GM21367 (cell line): ENCODE measurements around the gene PRLH.

Source experiments
- ATAC-seq: cut with Tn5 transposase; IDR thresholded peaks from one replicate; pipeline ENCODE4 v1.9.1; 2021; ENCODE audit not compliant: unreplicated experiment

The PRLH gene

DNA sequence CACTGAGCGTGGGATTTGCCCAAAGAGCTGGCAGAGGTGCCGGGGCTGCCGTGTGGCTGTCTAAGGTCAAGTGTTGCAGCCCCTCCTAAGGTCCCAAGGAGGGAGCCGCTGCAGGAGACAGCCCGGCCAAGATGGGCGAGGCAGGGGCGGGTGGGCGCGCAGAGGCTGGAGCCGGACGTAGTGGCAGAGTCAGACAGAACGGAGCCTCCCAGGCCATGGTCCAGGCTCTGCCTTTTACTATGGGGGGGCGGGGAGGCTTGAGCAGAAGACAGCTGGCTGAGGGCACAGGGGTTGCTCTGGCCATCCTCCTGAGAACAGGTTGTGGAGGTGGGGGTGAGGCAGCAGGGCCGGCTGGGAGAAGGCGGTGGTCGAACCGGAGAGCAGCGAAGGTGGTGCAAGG is 27.5 kb upstream of the PRLH start:
- ATAC-seq = no peak

DNA sequence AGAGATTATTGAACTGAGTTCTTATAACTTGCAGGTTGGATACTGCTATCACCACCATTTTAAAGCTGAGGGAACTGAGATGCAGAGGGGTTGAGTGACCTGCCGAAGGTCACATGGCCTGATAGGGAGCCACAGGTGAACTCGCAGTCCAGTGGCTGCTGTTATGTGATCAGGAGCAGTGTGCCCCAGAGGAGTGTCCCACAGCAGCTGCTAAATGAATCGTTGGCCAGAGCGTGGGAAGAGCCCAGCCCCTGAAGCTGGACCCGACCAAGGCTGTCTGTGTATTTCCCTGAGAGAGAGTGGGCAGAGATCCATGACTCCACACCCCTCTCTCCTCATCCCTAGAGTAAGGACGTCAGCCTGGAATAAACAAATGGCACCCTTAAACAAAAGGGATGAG is 26.7 kb upstream of the PRLH start:
- no peak for ATAC-seq

DNA sequence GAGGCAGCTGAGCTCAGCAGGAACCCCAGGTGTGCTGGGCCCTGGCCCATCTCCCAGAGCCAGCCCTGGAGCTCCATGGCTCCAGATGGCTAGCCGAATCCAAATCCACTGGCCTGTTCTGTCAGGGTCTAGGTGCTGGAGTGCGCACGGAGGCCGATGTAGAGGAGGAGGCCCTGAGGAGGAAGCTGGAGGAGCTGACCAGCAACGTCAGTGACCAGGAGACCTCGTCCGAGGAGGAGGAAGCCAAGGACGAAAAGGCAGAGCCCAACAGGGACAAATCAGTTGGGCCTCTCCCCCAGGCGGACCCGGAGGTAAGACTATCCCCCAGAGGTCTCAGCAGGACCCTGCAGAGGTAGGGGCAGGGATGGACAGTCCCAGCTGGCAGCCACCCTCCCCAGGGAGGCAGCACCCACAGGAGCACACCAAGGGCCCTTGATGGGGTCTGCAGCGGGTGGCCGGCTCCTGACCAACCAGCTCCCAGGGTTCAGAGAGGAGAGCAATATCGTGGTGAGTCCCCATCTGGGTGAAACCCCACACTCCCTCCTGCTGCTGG is 26.1 kb upstream of the PRLH start:
- no peak for ATAC-seq

GRCh38 chr2:237540823-237541222 is 25.6 kb upstream of the PRLH start:
- no peak for ATAC-seq

- no peak for ATAC-seq
Observed at GRCh38 chr2:237541243-237541642, 25.1 kb upstream of the PRLH start.

DNA sequence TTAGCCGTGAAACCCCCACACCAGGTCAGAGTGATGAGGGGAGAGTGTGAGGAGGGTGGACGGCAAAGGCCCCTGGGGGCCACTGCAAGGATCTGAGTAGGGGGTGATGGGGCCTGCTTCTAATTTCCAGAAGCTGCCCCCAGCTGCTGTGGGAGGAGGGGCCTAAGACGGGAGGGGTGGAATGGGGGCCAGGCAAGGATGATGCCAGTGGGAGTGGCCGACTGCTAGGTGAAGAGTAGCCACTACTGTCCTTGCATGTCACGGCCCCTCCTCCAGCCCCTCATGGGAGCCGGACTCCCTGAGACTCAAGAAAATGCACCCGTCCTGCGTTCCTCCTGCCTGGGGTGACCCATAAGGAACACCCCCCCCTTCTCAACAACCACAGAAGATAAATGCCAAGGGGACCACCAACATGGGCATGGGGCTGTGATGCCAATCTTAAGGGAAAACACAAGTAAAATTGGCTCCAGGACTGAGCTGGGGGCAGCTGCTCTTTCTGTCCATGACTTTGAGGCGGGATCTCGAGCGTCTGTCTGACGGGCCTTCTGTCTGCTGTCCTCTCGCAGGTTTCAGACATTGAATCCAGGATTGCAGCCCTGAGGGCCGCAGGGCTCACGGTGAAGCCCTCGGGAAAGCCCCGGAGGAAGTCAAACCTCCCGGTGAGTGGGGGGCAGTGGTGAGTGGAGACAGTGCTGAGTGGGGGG is 24.2 kb upstream of the PRLH start:
- no peak for ATAC-seq

GRCh38 chr2:237546040-237546875 is 20.1 kb upstream of the PRLH start:
- no peak for ATAC-seq

GRCh38 chr2:237546876-237547395 is 19.4 kb upstream of the PRLH start:
- ATAC-seq = no peak

DNA sequence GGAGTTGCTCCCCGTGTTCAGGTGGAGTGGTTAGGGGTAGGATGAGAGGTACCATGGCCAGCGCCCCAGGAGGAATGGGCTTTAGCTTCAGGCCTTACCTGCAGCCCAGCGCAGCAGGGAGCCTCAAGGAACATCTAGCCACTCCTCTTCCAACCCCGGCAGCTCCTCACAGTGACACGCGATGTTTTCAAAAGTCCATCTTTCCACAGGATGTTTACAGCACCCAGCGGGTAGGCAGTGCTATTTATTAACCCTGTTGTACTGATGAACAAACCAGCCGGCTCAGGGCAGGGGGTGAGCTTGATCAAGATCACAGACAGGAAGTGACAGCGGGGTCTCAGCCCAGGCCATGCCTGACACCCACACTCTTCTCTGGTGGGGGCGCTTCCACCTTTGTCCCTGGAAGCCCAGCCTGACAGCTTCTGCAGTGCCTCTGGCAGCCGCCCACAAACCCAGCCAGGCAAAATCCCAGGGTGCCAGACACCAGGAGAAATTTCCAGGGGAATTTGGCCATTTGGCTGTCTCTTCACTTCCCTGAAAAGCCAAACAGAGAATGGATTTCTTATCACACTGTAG is 18.4 kb upstream of the PRLH start:
- no peak for ATAC-seq

DNA sequence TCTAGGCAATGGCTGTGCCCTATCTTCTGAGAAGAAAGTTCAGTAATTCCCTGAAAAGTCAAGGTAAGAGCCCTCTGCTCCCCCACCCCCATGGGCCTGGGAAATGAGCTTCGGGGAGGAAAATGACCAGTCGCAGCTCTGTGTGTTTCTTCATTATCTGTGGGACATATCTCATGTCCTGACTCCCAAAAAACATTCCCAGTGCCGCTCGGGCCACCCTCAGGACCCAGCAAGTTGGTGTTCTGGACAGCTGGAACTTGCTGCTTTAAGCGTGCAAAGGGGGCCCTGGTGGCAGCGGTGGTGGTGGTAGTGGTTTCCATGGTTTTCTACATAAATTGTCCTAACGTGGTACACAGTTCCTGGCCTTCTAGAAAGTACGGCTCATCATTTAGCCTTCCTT is 17.2 kb upstream of the PRLH start:
- ATAC-seq = no peak

GRCh38 chr2:237549643-237550415 is 16.5 kb upstream of the PRLH start:
- ATAC-seq = no peak

DNA sequence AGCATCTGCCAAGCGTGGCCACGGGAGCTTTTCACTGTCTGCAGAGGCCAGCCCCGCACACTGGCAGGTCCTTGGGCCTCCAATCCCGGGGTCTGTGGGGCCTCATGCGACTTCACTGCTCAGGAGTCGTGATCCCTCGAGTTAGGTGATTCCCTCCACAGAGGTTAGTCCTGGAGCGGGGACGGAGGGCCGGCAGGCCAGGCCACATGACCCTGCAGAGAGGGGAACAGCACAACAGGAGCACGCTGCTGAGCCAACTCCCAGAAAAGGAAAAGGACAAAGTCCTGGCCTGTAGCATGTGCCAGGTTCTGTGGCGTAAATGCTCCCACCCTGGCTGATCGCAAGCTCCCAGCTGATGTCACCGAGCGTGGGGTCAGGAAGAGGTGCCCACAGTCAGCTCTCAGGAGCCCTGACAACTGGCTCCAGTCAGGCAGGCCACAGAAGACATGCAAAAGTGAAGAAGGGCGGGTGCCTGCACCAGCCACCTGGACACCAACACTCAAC is 15.3 kb upstream of the PRLH start:
- no peak for ATAC-seq

- no peak for ATAC-seq
Observed at GRCh38 chr2:237552908-237553307, 13.5 kb upstream of the PRLH start.

DNA sequence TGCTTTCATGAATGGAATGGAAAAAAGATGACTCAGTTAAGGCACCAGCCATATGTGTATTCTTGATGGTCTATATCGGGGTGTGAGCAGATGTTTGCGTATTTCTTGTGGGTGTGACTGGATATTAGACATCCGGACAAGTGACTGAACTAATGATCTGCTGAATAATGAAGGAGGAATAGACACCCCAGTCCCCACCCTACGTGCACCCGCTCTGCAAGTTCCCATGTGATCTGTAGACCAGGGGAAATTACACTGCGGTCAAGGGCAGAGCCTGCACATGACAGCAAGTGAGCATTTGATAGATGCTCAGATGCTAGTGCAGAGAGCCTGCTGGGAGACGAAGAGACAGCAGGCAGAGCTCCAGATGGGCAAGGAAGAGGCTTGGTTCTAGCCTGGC is 12.4 kb upstream of the PRLH start:
- ATAC-seq = no peak

DNA sequence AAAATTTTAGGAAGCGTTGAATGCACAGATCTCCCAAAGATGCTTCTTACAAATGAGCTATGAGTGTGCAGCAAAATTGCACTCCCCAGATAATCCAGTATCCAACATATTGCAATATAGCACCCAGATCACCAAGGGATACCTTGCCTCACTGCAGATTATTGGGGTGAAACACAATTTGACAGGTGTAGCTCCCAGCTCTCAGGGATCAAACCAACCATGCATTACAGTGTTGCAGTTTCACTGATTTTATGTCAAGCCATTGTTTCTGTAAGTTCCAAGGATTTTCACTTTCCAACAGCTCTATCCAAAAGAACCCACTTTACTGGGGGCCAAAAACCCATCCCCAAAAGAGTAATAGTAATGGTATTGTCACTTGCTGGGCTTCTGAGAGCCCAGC is 10.8 kb upstream of the PRLH start:
- ATAC-seq = no peak

DNA sequence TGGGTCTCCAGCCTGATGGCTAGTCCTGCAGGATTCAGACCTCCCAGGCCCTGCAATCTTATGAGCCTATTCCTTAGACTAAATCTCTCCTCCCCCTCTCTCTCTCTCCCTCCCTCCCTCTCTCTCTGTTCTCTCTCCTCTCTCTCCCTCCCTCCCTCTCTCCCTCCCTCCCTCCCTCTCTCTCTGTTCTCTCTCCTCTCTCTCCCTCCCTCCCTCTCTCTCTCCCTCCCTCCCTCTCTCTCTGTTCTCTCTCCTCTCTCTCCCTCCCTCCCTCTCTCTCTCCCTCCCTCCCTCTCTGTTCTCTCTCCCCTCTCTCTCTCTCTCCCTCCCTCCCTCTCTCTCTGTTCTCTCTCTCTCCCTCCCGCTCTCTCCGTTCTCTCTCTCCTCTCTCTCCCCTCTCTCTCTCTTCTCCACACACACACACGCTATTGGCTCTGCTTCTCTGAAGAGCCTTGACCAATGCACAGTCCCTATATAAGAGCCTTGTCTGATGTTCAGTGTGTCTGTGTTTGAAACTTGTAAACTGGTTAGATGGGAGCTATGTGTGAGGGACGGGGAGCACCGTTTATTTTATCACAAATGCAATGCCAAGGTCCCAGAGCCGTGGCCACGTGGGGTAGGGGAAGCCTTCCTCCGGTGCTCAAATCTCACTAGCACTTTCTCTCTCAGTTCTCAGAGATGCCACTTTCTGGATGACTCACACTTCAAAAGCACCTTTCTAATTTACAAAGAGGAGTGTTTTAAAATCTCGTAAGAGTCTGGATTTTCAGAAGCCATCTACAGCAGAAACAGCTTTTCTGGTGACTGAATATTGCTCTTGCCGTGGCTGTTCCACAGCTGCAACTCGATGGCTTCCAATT is 9.4 kb upstream of the PRLH start:
- peak; percentile 93 for ATAC-seq

- ATAC-seq = no peak
Observed at GRCh38 chr2:237557633-237558015, 8.8 kb upstream of the PRLH start.

GRCh38 chr2:237558961-237559641 is 7.3 kb upstream of the PRLH start:
- ATAC-seq = no peak

- ATAC-seq = no peak
Observed at GRCh38 chr2:237561221-237561620, 5.2 kb upstream of the PRLH start.
